Heart right ventricle (tissue), 16 donors: Measurements from ENCODE around the gene SYK. TPM values are rescaled to one million over a fixed set of nuclear protein-coding genes. Genes with fewer than 3 reads are reported as not detected.

ENCODE experiments used
- ATAC-seq, 8 donors: fragments of 200-7000 bp; cut with Tn5 transposase; one replicate each; pipeline ENCODE4 v1.9.1; 2020; ENCODE audit warnings: mild to moderate bottlenecking in 8 of 8, moderate library complexity in 8 of 8, moderate number of reproducible peaks in 1 of 8
- DNase-seq, 2 donors: peaks; one replicate each; pipeline ENCODE4 v3.0.0-alpha.2; 2020
- H3K27ac ChIP-seq, 10 donors: fragments of 200-600 bp; sonication (generic) in 2 of 10; one replicate each; pipeline versions ENCODE4 v1.5.0 to v1.8.0; 2020 to 2022; ENCODE audit warnings: mild to moderate bottlenecking in 3 of 10
- H3K27me3 ChIP-seq, 7 donors: fragments of 200-600 bp; one replicate each; pipeline ENCODE4 v1.8.0; 2021 to 2022; ENCODE audit warnings: mild to moderate bottlenecking in 2 of 7
- H3K36me3 ChIP-seq, 9 donors: fragments of 200-600 bp; sonication (generic) in 1 of 9; one replicate each; pipeline versions ENCODE4 v1.5.0 to v1.8.0; 2020 to 2022; ENCODE audit warnings: mild to moderate bottlenecking in 2 of 9
- H3K4me1 ChIP-seq, 9 donors: fragments of 200-600 bp; sonication (generic) in 1 of 9; one replicate each; pipeline versions ENCODE4 v1.5.0 to v1.8.0; 2020 to 2022; ENCODE audit warnings: mild to moderate bottlenecking in 4 of 9
- H3K4me3 ChIP-seq, 10 donors: fragments of 200-600 bp; sonication (generic) in 2 of 10; one replicate each; pipeline versions ENCODE4 v1.5.0 to v1.8.0; 2020 to 2022; ENCODE audit warnings: mild to moderate bottlenecking in 7 of 10, moderate library complexity in 2 of 10
- H3K9me3 ChIP-seq, 11 donors: fragments of 200-600 bp in 10 of 11; sonication (generic) in 2 of 11; one replicate each; pipeline versions ENCODE4 v1.5.0 to v1.8.0; 2013 to 2022; ENCODE audit warnings: mild to moderate bottlenecking in 2 of 11, control low read depth in 1 of 11, moderate library complexity in 1 of 11
- CTCF ChIP-seq, 9 donors: fragments of 200-600 bp; sonication (generic) in 2 of 9; IDR thresholded peaks; one replicate each; pipeline versions ENCODE4 v1.5.0 to v1.8.0; 2021 to 2022; ENCODE audit warnings: antibody characterized with exemption in 9 of 9, mild to moderate bottlenecking in 5 of 9, moderate library complexity in 1 of 9
- WGBS, 2 donors: extraction: QIAGEN DNeasy Blood & Tissue Kit; methylation state at CpG; one replicate each; pipeline ENCODE4 v1.1.7; 2013; ENCODE audit warnings: inconsistent platforms in 1 of 2; 5-methylcytosine and 5-hydroxymethylcytosine counted together
- intact Hi-C, 10 donors: fragments of 100-400 bp; cut with DNase I; formaldehyde crosslinking; loops; one replicate each; pipeline versions ENCODE4 v1.11.1 to v1.14.2; 2022
- polyA plus RNA-seq, 2 donors: library from polyadenylated mRNA; stranded (reverse); fragments of 200-250 nt; gene quantifications; one replicate each; pipeline ENCODE4 v1.2.3, GENCODE V29; 2013
- total RNA-seq, 10 donors: library from RNA; stranded (reverse); fragmentation: NEBNext Ultra II Directional in 3 of 10; extraction: Animal tissue kit (Norgen Biotek cat#: 25700) in 3 of 10; gene quantifications; one replicate each; pipeline versions ENCODE4 v1.2.1 to v1.2.4, GENCODE V29; 2021 to 2023
- donor health status: Arrhythmogenic right ventricular cardiomyopathy.
- donor health status: ischemic (EF 13 %, LVEDD 7.1; RV severe dilation, severe dysfunction).
- donor health status: healthy with polysubstance abuse.
- donor health status: DM: no; HTN: yes; CAD: no.
- donor health status: DM: no; HTN: no; CAD: no.
- donor health status: ischemic (EF 25% LVEDD 6.9; RV normal size, moderate dysfunction).
- donor health status: ischemic (EF 25% LVEDD 5.7; RV mildly dilated, moderate dysfunction).
- donor health status: healthy.
- donor health status: DM: yes; HTN: yes; CAD: no.
- donor health status: Ischemic cardiomyopathy.
- donor health status: ischemic (EF 35%, LVEDD 5.7; RV mildly dilated, moderate dysfunction).
- donor health status: nonischemic (EF 11% LVEDD 7.7; RV severe dilation, severe dysfunction).
- donor health status: DM: yes; HTN: yes; CAD: no.
- donor health status: PGD.
- donor health status: ischemic (EF 29% LVEDD 5.4; RV normal size, mild dysfunction).
- donor health status: nonischemic (EF 23%, LVEDD 6.1; RV moderate dilation, normal function).

Gene SYK
- total and polyA plus RNA-seq, 12 donors: 0.96 to 26.1 (median 2.3) TPM

- ATAC-seq: peak in 5 of 8 donors; percentile 27 to 81 (median 64)
- Histone ChIP-seq H3K9me3 (no peaks in the 10 kb centered on the region), H3K27ac (peak overlapping the region in 1 of 10 donors; percentile 66), H3K4me1 (peaks cover 0 to 75% (median 0%) of the 10 kb centered on the region in 9 donors), H3K27me3 (peaks cover 0 to 58% (median 21%) of the 10 kb centered on the region in 7 donors), H3K36me3 (peaks cover 0 to 4% (median 0%) of the 10 kb centered on the region in 9 donors), H3K4me3 (no peak overlapping the region)
- WGBS, 2 donors: 83 to 87% methylated on average over 8 of the region's 8 CpGs
- DNase-seq: no peak
- intact Hi-C loops: loop anchor here in 1 of 10 donors (10.0 kb wide), 1 partner anchor 56 kb away; no protein-coding TSS in a partner anchor
- no peak for TF ChIP-seq CTCF (IDR thresholded peaks at IDR 0.05)
Observed at GRCh38 chr9:90808890-90809685, 7.5 kb downstream of the SYK start.

- intact Hi-C loops: no loop called here
- TF ChIP-seq CTCF (IDR thresholded peaks at IDR 0.05): no peak
- no peak overlapping the region for H3K27ac ChIP-seq
- DNase-seq (no peak), ATAC-seq (no peak)
- 64 to 67% methylated on average over 4 of the region's 4 CpGs for WGBS, 2 donors
- H3K4me3 ChIP-seq: no peak overlapping the region
- H3K36me3 ChIP-seq: peaks cover 0 to 4% (median 0%) of the 10 kb centered on the region in 9 donors
- peaks cover 0 to 80% (median 0%) of the 10 kb centered on the region in 9 donors for H3K4me1 ChIP-seq
- H3K9me3 ChIP-seq: no peaks in the 10 kb centered on the region
- peaks cover 0 to 49% (median 17%) of the 10 kb centered on the region in 7 donors for H3K27me3 ChIP-seq
Observed at GRCh38 chr9:90810691-90811090, 9.1 kb downstream of the SYK start.

- 91 to 93% methylated on average over 8 of the region's 8 CpGs for WGBS, 2 donors
- Histone ChIP-seq H3K36me3 (peaks cover 0 to 4% (median 0%) of the 10 kb centered on the region in 9 donors), H3K4me3 (no peak overlapping the region), H3K4me1 (peaks cover 0 to 65% (median 0%) of the 10 kb centered on the region in 9 donors), H3K27ac (no peak overlapping the region), H3K27me3 (peaks cover 0 to 27% (median 14%) of the 10 kb centered on the region in 7 donors), H3K9me3 (peaks cover 0 to 5% (median 0%) of the 10 kb centered on the region in 11 donors)
- no peak for DNase-seq
- intact Hi-C loops: no loop called here
- TF ChIP-seq CTCF (IDR thresholded peaks at IDR 0.05): no peak
- no peak for ATAC-seq
Observed at GRCh38 chr9:90813046-90813445, 11.4 kb downstream of the SYK start.

- peaks cover 0 to 23% (median 14%) of the 10 kb centered on the region in 7 donors for H3K27me3 ChIP-seq
- no peak overlapping the region for H3K4me3 ChIP-seq
- intact Hi-C loops: no loop called here
- H3K27ac ChIP-seq: no peak overlapping the region
- H3K9me3 ChIP-seq: peaks cover 0 to 5% (median 0%) of the 10 kb centered on the region in 11 donors
- WGBS, 2 donors: 92 to 95% methylated on average over 2 of the region's 2 CpGs
- H3K4me1 ChIP-seq: peaks cover 0 to 60% (median 0%) of the 10 kb centered on the region in 9 donors
- ATAC-seq (no peak), DNase-seq (no peak)
- no peak for TF ChIP-seq CTCF (IDR thresholded peaks at IDR 0.05)
- H3K36me3 ChIP-seq: peaks cover 0 to 4% (median 0%) of the 10 kb centered on the region in 9 donors
Observed at GRCh38 chr9:90813523-90813922, 11.9 kb downstream of the SYK start.
